HG03060 (cell line): Measurements from ENCODE around the gene MBD6.
"Not testable (repeated sequence)": the region's sequence is repeated elsewhere in the genome, so short reads cannot be mapped to it uniquely, and the experiment has no call there.

Experiments used
- ATAC-seq: cut with Tn5 transposase; IDR thresholded peaks from one replicate; pipeline ENCODE4 v1.9.1; 2021; ENCODE audit warnings: low read depth, moderate number of reproducible peaks; ENCODE audit not compliant: unreplicated experiment

Gene MBD6

GRCh38 chr12:57548488-57548887 lies 25.9 kb downstream of the MBD6 start:
- ATAC-seq: no peak

- no peak for ATAC-seq
Observed at GRCh38 chr12:57549203-57549908, 26.7 kb downstream of the MBD6 start.

- no peak for ATAC-seq
Observed at GRCh38 chr12:57549909-57550640, 27.5 kb downstream of the MBD6 start, which contains the start of gene KIF5A. TSS of gene KIF5A (plus strand) at chr12:57550044. CDS start at chr12:57550272, 228 bp downstream.

GRCh38 chr12:57550641-57551549 lies 28.3 kb downstream of the MBD6 start:
- no peak for ATAC-seq

GRCh38 chr12:57551637-57552305 lies 29.1 kb downstream of the MBD6 start:
- no peak for ATAC-seq

- no peak for ATAC-seq
Observed at GRCh38 chr12:57552306-57552651, 29.7 kb downstream of the MBD6 start.

- ATAC-seq: no peak
Observed at GRCh38 chr12:57552835-57553313, 30.2 kb downstream of the MBD6 start.

- ATAC-seq: no peak
Observed at GRCh38 chr12:57553343-57554202, 30.9 kb downstream of the MBD6 start.

- no peak for ATAC-seq
Observed at GRCh38 chr12:57554453-57554852, 31.8 kb downstream of the MBD6 start.

GRCh38 chr12:57554897-57555296 lies 32.3 kb downstream of the MBD6 start:
- ATAC-seq: no peak

GRCh38 chr12:57558864-57559263 lies 36.2 kb downstream of the MBD6 start:
- ATAC-seq: no peak

GRCh38 chr12:57560516-57560915 lies 37.9 kb downstream of the MBD6 start:
- ATAC-seq: no peak

- ATAC-seq: not testable (repeated sequence)
Observed at GRCh38 chr12:57561117-57561516, 38.5 kb downstream of the MBD6 start.

- no peak for ATAC-seq
Observed at GRCh38 chr12:57563358-57563757, 40.7 kb downstream of the MBD6 start.

GRCh38 chr12:57564178-57564740 lies 41.6 kb downstream of the MBD6 start:
- no peak for ATAC-seq

GRCh38 chr12:57568838-57569237 lies 46.2 kb downstream of the MBD6 start:
- no peak for ATAC-seq

GRCh38 chr12:57569858-57570257 lies 47.2 kb downstream of the MBD6 start:
- no peak for ATAC-seq

- not testable (repeated sequence) for ATAC-seq
Observed at GRCh38 chr12:57570438-57570837, 47.8 kb downstream of the MBD6 start.
